Measurements from ENCODE around the gene SPRYD4. TPM values are rescaled to one million over a fixed set of nuclear protein-coding genes. Genes with fewer than 3 reads are reported as not detected.

Gene SPRYD4
- total and polyA plus RNA-seq, 10 of the 15 experiments (the other 5 are each of a cell fraction or from before 2014, with no cell fraction given) = 4.1 to 6.0 (median 5.1) TPM

DNA sequence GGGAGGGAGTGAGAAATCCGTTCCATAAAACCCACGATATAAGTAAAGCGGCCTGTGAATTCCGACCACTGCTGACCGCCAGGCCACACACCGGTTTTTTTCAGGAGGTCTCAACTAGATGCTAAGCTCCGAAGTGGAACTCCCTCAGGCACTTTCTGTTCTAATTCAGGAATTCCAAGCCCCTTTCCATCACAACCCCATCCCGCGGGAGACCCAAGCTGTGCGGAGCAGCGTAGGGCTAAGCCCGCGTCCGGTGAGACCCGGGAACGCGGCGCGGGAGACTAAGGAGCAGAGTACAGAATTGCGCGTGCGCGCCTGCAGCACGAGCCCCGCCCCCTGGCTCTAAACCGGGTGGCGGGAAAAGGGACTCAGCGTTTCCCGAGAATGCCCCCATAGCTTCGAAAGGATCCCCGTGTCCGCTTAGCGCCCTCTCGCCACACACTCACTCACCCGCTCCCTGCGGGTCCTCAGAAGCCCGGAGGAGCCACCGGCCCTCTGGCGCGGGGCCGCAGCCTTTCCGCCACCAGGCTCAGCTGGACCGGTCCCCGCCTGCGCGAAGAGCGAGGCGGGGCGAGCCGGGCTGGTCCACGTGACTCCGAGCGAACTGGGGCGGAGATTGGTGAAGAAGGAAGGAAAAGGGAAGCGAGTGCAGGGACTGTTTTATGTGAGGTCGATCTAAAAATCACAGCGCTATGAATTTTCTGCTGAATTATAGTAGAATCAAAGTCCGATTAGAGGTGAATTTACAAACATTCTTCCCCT is 19.3 kb upstream of the SPRYD4 start, which contains the start of gene TIMELESS (continued):
- TF ChIP-seq, protein P1, sequence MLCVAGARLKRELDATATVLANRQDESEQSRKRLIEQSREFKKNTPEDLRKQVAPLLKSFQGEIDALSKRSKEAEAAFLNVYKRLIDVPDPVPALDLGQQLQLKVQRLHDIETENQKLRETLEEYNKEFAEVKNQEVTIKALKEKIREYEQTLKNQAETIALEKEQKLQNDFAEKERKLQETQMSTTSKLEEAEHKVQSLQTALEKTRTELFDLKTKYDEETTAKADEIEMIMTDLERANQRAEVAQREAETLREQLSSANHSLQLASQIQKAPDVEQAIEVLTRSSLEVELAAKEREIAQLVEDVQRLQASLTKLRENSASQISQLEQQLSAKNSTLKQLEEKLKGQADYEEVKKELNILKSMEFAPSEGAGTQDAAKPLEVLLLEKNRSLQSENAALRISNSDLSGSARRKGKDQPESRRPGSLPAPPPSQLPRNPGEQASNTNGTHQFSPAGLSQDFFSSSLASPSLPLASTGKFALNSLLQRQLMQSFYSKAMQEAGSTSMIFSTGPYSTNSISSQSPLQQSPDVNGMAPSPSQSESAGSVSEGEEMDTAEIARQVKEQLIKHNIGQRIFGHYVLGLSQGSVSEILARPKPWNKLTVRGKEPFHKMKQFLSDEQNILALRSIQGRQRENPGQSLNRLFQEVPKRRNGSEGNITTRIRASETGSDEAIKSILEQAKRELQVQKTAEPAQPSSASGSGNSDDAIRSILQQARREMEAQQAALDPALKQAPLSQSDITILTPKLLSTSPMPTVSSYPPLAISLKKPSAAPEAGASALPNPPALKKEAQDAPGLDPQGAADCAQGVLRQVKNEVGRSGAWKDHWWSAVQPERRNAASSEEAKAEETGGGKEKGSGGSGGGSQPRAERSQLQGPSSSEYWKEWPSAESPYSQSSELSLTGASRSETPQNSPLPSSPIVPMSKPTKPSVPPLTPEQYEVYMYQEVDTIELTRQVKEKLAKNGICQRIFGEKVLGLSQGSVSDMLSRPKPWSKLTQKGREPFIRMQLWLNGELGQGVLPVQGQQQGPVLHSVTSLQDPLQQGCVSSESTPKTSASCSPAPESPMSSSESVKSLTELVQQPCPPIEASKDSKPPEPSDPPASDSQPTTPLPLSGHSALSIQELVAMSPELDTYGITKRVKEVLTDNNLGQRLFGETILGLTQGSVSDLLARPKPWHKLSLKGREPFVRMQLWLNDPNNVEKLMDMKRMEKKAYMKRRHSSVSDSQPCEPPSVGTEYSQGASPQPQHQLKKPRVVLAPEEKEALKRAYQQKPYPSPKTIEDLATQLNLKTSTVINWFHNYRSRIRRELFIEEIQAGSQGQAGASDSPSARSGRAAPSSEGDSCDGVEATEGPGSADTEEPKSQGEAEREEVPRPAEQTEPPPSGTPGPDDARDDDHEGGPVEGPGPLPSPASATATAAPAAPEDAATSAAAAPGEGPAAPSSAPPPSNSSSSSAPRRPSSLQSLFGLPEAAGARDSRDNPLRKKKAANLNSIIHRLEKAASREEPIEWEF (IDR thresholded peaks at IDR 0.05; ENCODE audit: insufficient replicate concordance, low read depth, low read length) = no peak
- TF ChIP-seq ZBED1 (IDR thresholded peaks at IDR 0.05; ENCODE audit: borderline replicate concordance) (no peak), TCF12 (IDR thresholded peaks at IDR 0.05; ENCODE audit: low read depth, low read length) (no peak), YY1 (IDR thresholded peaks at IDR 0.05; ENCODE audit: low read depth, low read length) (peak; percentile 44; the same call in 1 of the 2 replicates), SPI1 (IDR thresholded peaks at IDR 0.05; ENCODE audit: borderline replicate concordance, insufficient read depth, low read depth, low read length) (peak; percentile 77; the same call in 1 of the 2 replicates), RB1 (IDR thresholded peaks at IDR 0.05; ENCODE audit: borderline replicate concordance) (peak; percentile 100), EP300 (IDR thresholded peaks at IDR 0.05; ENCODE audit: borderline replicate concordance in 1 of 2, control insufficient read depth in 1 of 2, low read depth in 2 of 2, low read length in 2 of 2) (no peak), CHD1 (IDR thresholded peaks at IDR 0.05; ENCODE audit: low read depth, low read length) (no peak; the same call in 1 of the 2 replicates), EED (IDR thresholded peaks at IDR 0.05; ENCODE audit: low read depth) (peak; percentile 58), TAF1 (IDR thresholded peaks at IDR 0.05; ENCODE audit: borderline replicate concordance, low read depth, low read length) (peak; percentile 73), FOXK2 (IDR thresholded peaks at IDR 0.05) (no peak), DPF2 (IDR thresholded peaks at IDR 0.05) (0 out of 2 replicates have a peak, but pooled peaks have one; percentile 17), BHLHE40 (IDR thresholded peaks at IDR 0.05; ENCODE audit: borderline replicate concordance in 1 of 2, low read depth in 2 of 2, low read length in 1 of 2) (peak; percentile 70 to 81; a peak in 3 of 4 replicates), ZNF384 (IDR thresholded peaks at IDR 0.05; ENCODE audit: borderline replicate concordance, low read depth, low read length) (peak; percentile 32; the same call in 1 of the 2 replicates), KAT2A (conservative IDR thresholded peaks at IDR 0.05; ENCODE audit: control insufficient read depth, low read depth, low read length) (no peak), RAD51 (IDR thresholded peaks at IDR 0.05) (peak; percentile 95), PAX8 (IDR thresholded peaks at IDR 0.05) (no peak)
- TF ChIP-seq, protein P2, sequence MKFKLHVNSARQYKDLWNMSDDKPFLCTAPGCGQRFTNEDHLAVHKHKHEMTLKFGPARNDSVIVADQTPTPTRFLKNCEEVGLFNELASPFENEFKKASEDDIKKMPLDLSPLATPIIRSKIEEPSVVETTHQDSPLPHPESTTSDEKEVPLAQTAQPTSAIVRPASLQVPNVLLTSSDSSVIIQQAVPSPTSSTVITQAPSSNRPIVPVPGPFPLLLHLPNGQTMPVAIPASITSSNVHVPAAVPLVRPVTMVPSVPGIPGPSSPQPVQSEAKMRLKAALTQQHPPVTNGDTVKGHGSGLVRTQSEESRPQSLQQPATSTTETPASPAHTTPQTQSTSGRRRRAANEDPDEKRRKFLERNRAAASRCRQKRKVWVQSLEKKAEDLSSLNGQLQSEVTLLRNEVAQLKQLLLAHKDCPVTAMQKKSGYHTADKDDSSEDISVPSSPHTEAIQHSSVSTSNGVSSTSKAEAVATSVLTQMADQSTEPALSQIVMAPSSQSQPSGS (IDR thresholded peaks at IDR 0.05; ENCODE audit: low read length) = no peak
- TF ChIP-seq, protein P3, sequence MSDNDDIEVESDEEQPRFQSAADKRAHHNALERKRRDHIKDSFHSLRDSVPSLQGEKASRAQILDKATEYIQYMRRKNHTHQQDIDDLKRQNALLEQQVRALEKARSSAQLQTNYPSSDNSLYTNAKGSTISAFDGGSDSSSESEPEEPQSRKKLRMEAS (IDR thresholded peaks at IDR 0.05; ENCODE audit: low read depth, low read length) = peak; percentile 54; the same call in 1 of the 2 replicates
- TF ChIP-seq, protein P4, sequence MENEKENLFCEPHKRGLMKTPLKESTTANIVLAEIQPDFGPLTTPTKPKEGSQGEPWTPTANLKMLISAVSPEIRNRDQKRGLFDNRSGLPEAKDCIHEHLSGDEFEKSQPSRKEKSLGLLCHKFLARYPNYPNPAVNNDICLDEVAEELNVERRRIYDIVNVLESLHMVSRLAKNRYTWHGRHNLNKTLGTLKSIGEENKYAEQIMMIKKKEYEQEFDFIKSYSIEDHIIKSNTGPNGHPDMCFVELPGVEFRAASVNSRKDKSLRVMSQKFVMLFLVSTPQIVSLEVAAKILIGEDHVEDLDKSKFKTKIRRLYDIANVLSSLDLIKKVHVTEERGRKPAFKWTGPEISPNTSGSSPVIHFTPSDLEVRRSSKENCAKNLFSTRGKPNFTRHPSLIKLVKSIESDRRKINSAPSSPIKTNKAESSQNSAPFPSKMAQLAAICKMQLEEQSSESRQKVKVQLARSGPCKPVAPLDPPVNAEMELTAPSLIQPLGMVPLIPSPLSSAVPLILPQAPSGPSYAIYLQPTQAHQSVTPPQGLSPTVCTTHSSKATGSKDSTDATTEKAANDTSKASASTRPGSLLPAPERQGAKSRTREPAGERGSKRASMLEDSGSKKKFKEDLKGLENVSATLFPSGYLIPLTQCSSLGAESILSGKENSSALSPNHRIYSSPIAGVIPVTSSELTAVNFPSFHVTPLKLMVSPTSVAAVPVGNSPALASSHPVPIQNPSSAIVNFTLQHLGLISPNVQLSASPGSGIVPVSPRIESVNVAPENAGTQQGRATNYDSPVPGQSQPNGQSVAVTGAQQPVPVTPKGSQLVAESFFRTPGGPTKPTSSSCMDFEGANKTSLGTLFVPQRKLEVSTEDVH (IDR thresholded peaks at IDR 0.05; ENCODE audit: low read depth, partially characterized antibody) = peak; percentile 98
